ENCODE results near the gene CECR2. TPM values are rescaled to one million over a fixed set of nuclear protein-coding genes. Genes with fewer than 3 reads are reported as not detected.

Gene CECR2
- total and polyA plus RNA-seq, 2 experiments from 2014 or later, result 4.6 to 32.3 TPM

DNA sequence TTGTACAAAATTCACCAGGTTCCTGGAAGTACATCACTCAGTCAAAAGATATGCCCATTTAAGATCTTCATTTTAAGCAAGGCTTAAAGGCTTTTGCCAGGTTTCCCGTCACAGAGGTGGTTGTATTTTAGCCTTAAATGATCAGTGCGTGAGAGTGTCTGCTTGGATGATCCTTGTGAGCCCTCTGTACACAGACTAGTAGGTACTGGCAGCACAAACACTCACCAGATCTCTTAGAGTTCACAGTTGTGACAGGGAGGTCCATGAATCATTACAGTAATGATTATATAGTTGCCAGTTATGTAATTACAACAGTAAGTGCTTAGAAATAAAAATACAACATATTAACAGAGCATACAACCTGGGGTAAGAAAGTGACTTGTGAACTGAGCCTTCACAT lies 109.9 kb downstream of the CECR2 start:
- Histone ChIP-seq H3K4me3 (no peak overlapping the region), H3K27ac (peak overlapping the region; percentile 76), H3K9me3 (ENCODE audit: low read depth) (no peaks in the 10 kb centered on the region), H3K4me1 (ENCODE audit: low read depth) (peaks cover 13% of the 10 kb centered on the region), H3K36me3 (no peaks in the 10 kb centered on the region), H3K27me3 (no peaks in the 10 kb centered on the region)
- DNase-seq (ENCODE audit: low read depth in 1 of 2, low spot score in 1 of 2), result no peak
- TF ChIP-seq, protein P1, sequence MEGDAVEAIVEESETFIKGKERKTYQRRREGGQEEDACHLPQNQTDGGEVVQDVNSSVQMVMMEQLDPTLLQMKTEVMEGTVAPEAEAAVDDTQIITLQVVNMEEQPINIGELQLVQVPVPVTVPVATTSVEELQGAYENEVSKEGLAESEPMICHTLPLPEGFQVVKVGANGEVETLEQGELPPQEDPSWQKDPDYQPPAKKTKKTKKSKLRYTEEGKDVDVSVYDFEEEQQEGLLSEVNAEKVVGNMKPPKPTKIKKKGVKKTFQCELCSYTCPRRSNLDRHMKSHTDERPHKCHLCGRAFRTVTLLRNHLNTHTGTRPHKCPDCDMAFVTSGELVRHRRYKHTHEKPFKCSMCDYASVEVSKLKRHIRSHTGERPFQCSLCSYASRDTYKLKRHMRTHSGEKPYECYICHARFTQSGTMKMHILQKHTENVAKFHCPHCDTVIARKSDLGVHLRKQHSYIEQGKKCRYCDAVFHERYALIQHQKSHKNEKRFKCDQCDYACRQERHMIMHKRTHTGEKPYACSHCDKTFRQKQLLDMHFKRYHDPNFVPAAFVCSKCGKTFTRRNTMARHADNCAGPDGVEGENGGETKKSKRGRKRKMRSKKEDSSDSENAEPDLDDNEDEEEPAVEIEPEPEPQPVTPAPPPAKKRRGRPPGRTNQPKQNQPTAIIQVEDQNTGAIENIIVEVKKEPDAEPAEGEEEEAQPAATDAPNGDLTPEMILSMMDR (IDR thresholded peaks at IDR 0.05; ENCODE audit: low read depth, low read length), result no peak

DNA sequence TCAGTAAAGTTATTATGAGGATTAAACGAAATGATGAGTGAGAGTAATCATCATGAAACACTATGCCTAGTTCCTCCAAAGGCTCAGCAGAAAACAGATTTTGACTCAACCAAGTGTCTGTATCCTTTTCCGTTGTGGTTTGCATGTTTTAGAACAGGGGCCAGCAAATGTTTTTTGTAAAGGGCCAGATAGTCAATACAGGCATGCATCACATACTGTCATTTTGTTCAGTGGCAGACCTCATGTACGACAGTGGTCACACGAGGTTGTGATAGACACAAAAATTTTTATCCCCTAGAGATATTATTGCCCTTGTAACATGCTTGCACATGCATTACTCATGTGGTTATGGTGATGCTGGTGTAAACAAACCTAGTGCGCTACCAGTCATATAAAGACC lies 112.2 kb downstream of the CECR2 start:
- TF ChIP-seq, protein P1 (IDR thresholded peaks at IDR 0.05; ENCODE audit: low read depth, low read length), result no peak
- Histone ChIP-seq H3K9me3 (ENCODE audit: low read depth) (no peaks in the 10 kb centered on the region), H3K36me3 (no peaks in the 10 kb centered on the region)

DNA sequence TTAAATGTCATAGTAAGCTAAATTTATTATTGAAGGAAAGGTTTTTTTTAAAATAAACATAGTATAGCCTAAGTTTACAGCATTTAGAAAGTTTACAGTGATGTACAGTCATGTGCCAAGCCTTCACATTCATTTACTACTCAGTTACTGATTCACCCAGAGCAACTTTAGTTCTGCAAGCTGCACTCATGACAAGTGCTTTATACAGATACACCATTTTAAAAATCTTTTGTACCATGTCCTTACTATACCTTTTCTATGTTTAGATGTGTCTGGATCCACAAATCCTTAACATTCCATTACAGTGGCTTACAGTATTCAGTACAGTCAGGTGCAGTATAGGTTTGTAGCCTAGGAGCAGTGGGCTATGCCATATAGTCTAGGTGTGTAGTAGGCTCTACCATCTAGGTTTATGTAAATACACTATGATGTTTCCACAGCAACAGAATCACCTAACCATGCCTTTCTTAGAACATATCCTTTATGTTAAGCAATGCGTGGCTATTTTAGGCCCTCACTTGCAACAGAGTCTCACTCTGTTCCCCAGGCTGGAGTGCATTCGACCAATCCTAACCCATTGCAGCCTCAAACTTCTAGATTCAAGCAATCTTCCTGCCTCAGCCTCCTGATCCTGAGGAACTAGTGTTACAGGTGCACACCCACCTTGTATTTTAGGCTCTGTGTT lies 114.6 kb downstream of the CECR2 start:
- H3K27ac ChIP-seq, result peak overlapping the region; percentile 70
- peaks cover 6% of the 10 kb centered on the region for H3K4me1 ChIP-seq (ENCODE audit: low read depth)
- DNase-seq (ENCODE audit: low read depth in 1 of 2, low spot score in 1 of 2), result peak; percentile 7 to 15
- H3K4me3 ChIP-seq, result no peak overlapping the region
- no peaks in the 10 kb centered on the region for H3K9me3 ChIP-seq (ENCODE audit: low read depth)
- TF ChIP-seq, protein P1 (IDR thresholded peaks at IDR 0.05; ENCODE audit: low read depth, low read length), result no peak
- H3K36me3 ChIP-seq, result no peaks in the 10 kb centered on the region
- H3K27me3 ChIP-seq, result no peaks in the 10 kb centered on the region

More for the DNA sequence above, 112.2 kb downstream of the CECR2 start:
- no peak for DNase-seq (ENCODE audit: low read depth in 1 of 2, low spot score in 1 of 2)
- H3K4me3 ChIP-seq, result no peak overlapping the region
- H3K4me1 ChIP-seq (ENCODE audit: low read depth), result peaks cover 18% of the 10 kb centered on the region
- H3K27me3 ChIP-seq, result no peaks in the 10 kb centered on the region
- H3K27ac ChIP-seq, result no peak overlapping the region

DNA sequence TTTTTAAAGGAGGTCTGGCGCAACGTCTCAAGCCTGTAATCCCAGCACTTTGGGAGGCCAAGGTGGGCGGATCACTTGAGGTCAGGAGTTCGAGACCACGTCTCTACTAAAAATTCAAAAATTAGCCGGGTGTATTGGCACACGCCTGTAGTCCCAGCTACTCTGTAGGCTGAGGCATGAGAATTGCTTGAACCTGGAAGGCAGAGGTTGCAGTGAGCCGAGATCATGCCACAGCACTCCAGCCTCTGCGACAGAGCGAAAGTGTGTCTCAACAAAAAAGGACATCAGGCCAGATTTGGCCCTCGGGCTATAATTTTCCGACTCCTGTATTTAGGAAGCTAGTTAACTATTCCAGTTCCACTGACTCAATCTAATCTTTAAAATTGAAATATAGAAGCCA lies 115.3 kb downstream of the CECR2 start:
- Histone ChIP-seq H3K27me3 (no peaks in the 10 kb centered on the region), H3K9me3 (ENCODE audit: low read depth) (no peaks in the 10 kb centered on the region), H3K4me3 (no peak overlapping the region), H3K36me3 (no peaks in the 10 kb centered on the region), H3K27ac (peak overlapping the region; percentile 70), H3K4me1 (ENCODE audit: low read depth) (peaks cover 6% of the 10 kb centered on the region)
- DNase-seq (ENCODE audit: low read depth in 1 of 2, low spot score in 1 of 2), result no peak
- TF ChIP-seq, protein P1 (IDR thresholded peaks at IDR 0.05; ENCODE audit: low read depth, low read length), result no peak

DNA sequence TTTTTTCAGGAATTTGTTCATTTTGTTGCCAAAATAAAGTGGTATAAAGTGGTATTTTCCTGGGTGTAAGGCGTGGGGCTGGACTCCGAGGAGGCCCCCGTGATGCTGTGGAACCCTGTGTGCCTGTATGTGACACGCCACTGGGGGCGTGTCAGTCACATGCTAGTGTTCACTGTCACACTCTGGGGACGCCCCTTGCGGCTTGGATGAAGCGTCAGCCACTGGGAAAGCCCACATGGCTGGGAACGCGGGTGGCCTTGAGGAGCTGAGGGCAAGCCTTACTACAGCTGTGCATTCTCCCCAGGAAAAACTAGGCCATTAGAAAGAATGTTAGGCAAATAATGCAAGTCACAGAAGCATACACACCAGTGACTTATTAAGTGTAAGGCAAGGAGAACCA lies 117.1 kb downstream of the CECR2 start:
- Histone ChIP-seq H3K4me3 (no peak overlapping the region), H3K27ac (peak overlapping the region; percentile 25)

More for the DNA sequence above, 117.1 kb downstream of the CECR2 start:
- no peak for DNase-seq (ENCODE audit: low read depth in 1 of 2, low spot score in 1 of 2)
- TF ChIP-seq, protein P1 (IDR thresholded peaks at IDR 0.05; ENCODE audit: low read depth, low read length), result no peak
- H3K9me3 ChIP-seq (ENCODE audit: low read depth), result no peaks in the 10 kb centered on the region
- H3K4me1 ChIP-seq (ENCODE audit: low read depth), result peaks cover 6% of the 10 kb centered on the region
- H3K36me3 ChIP-seq, result no peaks in the 10 kb centered on the region
- no peaks in the 10 kb centered on the region for H3K27me3 ChIP-seq

Measured in cardiac muscle cell (in vitro differentiated cells and primary cell).